DMS 273 (cell line): Measurements from ENCODE around the gene ATAD3C.
"Not testable (repeated sequence)": the region's sequence is repeated elsewhere in the genome, so short reads cannot be mapped to it uniquely, and the experiment has no call there.

ENCODE experiments used
- DNase-seq: peaks from one replicate; lab custom pipeline; 2025; ENCODE audit not compliant: unreplicated experiment; lab: John Stamatoyannopoulos, UW

Gene ATAD3C

DNA sequence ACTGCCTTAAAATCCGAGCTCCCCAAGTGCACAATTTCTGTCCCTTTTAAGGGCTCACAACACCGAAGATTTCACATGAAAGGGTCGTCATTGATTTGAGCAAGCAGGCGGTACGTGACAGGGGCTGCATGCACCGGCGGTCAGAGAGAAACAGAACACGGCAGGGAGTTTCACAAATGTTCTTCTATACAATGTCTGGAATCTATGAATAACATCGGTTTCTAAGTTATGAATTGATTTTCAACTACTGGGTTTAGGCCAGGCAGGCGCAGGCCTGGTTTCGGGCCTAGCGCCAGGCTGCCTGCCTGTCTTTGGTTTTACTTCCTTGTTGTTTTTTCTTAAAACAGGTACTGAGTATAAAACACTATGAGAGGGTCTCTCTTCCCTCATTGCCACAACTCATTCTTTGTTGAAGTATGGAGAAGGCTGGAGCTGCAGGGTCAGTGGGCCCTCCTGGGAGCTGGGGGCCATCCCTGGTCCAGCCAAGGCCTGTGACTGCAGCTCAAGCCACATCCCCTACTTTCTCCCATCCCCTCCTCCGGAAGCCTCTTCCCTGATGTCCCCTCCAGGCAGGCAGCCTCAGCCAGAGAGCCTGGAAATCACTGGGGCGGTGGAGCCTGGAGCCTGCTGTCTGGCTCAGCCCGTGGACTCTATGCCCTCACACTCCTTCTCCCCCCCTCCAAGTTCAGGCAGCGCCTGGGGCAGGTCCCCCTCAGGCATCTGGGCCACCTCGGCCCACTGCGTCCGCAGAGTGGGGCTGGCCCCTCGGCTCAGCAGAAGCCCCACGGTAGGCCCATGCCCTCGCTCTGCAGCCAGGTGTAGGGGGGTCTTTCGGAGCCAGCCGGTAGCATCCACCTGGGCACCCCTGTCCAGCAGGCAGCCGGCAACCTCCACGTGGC lies 30.8 kb upstream of the ATAD3C start:
- DNase-seq = no peak

DNA sequence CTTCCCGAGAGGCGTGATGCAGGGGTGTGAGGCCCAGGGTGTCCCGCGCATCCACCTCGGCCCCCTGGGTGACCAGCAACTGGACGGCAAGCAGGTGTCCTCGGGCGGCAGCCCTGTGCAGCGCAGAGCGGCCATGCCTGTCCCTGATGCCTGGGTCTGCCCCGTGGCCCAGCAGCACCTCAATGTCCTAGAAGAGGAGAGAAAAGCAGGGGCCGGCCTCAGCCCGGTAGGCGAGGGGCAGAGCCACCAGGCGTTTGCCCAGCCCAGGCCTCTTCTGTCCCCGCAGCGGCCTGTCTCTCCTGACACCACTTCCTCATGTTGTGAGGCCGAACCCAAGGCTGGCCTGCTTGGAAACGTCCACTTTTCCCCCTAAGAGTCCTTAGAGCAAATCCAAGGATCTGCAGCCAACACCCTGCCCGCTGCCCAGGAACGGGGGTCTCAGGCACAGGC lies 30.1 kb upstream of the ATAD3C start:
- no peak for DNase-seq

DNA sequence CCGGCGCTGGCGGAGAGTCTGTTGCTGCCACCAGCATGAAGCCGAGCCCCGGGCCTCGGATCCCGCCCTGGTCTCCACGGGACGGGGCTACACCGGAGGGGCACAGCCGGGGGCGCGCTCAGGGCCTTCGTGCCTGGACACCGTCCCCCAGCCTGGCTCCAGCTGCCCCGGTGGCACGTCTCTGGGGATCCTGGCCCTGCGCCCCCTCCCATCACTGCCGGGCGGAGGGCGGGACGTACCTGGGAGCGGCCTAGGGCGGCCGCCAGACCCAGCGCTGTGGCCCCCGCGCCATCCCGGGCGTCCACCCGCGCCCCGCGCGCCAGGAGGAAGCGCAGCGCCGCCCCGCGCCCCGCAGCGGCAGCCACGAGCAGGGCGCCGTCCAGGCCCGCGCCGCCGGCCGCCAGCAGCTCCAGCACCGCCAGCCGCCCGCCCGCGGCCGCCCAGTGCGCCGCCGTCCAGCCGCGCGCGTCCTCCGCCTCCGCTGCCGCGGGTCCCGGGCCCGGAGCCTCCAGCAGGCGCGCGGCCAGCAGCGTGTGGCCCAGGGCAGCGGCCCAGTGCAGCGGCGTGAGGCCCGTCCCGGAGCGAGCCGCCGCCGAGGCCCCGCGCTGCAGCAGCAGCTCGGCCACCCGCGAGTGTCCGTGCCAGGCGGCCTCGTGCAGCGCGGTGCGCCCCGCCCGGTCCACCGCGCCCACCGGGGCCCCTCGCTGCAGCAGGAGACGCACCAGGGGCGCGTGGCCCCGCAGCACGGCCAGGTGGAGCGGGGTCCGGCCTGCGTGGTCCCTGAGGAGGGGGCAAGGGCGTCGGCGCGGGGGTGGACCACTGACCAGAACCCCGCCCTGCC lies 29.5 kb upstream of the ATAD3C start:
- DNase-seq = no peak

DNA sequence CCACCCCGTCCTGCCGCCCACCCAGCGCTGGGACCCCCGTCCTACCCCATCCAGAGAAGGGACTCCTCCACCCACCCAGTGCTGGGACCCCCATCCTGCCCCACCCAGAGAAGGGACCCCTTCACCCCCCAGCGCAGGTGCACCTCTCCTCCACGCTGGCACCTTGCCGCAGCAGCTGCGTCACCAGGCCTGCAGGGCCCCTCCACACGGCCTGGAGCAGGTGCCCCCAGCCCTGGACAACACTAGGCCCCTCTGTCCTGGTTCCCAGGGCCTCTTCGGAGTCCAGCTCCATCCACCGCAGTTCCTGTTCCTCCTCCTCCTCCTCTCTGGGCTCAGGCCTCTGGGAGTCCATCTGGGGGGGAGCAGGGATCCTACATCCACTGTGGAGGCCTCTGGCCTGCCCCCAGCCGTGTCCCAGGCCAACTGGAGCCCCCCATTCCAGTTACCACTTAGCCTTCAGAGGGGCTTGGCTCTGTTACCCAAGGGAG lies 28.8 kb upstream of the ATAD3C start:
- DNase-seq = no peak

DNA sequence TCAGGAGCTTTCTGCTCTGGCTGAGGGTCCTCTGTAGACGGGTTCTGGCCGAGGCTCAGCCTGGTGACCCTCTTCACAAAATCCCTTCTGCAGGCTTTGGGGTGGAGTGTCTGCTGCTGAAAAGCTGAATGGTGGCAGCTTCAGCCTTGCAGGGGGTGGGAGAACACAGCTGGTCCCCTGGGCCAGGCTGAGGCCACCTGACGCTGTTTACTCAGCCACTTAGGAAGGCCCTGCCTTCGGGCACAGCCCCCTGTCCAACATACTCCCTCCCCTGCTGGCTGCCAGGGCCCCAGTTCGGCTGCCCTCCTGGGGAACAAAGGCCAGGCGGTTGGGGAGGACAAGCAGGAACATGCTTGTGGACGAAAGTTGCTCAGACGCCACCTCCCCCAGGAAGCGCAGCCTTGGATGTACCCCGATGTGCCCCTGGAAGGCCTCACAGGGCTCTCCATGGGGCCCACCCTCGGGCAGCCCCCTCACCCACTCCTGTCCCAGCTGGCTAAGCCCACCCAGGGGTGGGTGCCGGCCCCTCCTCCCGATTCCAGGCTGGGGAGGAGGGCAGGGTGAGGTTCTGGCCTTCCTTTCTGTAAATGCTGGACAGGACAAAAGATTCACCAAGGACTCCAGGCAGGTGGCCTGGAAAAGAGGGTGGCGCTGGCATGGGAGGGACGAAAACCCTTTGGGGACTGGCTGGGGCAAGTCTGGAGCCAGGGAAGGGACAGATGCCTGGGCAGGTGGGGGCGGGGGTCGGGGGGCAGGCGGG lies 28.2 kb upstream of the ATAD3C start, which contains the start of gene ANKRD65:
Gene ANKRD65 (minus strand): TSS at position 130 of the 760 bp plus-strand sequence. CDS start 271 bp downstream, outside the sequence.
- DNase-seq = peak; percentile 88

DNA sequence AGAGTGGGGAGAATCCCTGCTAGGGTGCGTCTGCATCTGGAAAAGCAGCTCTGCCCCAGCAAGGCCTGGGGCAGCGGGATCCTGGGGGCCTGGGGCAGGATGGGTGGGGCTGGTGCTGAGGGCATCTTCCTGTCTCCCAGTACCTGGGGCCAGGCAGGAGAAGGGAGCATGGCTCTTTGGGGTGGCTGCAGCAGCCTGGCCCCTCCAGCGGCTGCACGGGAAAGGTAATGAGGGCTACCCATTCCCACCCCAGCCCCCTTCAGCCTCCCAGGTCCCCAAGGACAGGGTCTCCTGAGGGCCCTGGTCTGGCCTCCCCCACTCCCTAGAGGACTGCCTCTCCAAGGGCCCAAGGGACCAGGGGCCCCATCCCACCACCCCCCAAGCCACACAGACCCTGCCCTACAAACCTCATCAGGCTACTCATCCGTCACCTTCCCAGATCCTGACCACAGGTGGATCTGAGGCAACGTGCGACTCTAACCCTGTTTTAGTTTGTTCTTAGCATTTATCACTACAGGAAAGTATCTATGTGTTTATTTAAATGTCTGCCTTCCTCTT lies 27.5 kb upstream of the ATAD3C start:
- DNase-seq = no peak

DNA sequence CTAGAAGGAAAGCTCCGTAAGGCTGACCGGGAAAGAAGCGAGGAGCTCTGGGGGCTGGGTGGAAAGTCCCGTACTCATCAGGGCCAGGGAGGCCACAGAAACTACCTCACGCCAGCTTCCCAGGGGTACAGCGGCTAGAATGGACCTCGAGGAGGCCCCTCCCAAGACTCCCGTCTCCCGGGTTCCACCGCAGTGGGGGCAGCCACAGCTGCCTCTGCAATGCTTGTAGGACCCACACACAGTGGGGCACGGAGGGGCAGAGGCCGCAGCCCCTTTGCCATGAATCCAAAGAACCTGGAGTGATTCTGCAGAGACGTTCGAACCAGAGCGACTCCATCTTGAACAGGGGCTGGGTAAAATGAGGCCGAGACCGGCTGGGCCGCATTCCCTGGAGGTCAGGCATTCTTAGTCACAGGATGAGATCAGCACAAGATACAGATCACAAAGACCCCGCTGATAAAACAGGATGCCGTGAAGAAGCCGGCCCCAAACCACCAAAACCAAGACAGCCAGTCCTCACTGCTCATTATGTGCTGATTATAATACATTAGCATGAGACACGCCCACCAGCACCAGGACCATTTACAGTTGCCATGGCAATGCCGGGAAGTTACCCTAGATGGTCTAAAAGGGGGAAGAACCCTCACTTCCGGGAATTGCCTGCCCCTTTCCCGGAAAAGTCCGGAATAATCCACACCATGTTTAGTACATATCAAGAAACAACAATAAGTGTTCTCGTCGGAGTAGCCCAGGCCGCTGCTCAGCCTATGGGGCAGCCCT lies 26.8 kb upstream of the ATAD3C start:
- peak; percentile 55 for DNase-seq

DNA sequence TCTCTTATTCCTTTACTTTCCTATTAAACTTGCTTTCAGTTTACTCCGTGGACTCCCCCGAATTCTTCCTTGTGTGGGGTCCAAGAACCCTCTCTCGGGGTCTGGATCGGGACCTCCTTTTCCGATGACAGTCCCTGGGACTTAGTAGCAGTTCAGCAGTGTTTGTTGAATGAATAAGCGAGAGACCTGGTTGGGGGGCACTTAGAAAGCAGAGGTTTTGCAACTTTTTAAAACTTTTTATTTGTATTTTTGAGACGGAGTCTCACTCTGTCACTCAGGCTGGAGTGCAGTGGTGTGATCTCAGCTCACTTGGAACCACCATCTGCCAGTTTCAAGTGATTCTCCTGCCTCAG lies 26.3 kb upstream of the ATAD3C start:
- no peak for DNase-seq

DNA sequence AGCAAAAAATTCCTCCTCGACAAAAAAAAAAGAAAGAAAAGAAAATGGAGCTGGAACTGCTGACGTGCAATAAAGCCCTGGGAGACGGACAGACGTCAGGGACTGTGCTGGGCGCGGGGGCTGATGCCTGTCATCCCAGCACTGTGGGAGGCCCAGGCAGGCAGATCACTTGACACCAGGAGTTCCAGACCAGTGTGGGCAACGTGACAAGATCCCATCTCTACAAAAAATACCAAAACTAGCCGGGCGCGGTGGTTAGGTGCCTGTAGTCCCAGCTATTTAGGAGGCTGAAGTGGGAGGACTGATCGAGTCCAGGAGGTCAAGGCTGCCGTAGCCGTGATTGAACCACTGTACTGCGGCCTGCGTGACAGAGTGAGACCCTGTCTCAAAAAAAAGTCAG lies 24.8 kb upstream of the ATAD3C start:
- no peak for DNase-seq

DNA sequence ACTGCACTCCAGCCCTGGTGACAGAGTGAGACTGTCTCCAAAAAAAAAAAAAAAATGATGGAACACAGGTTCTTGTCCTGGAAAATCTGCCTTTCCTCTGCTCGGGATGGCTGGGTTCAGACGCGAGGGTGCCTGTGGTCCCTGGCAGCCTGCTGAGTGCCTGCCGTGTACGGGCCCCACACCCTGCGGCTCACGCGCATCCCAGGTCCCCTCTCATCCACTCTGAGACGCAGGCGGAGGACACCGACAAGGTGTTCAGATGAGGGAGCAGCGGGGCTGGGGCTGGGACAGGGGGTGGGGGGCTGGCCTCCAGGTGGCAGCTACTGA lies 24.1 kb upstream of the ATAD3C start:
- no peak for DNase-seq

DNA sequence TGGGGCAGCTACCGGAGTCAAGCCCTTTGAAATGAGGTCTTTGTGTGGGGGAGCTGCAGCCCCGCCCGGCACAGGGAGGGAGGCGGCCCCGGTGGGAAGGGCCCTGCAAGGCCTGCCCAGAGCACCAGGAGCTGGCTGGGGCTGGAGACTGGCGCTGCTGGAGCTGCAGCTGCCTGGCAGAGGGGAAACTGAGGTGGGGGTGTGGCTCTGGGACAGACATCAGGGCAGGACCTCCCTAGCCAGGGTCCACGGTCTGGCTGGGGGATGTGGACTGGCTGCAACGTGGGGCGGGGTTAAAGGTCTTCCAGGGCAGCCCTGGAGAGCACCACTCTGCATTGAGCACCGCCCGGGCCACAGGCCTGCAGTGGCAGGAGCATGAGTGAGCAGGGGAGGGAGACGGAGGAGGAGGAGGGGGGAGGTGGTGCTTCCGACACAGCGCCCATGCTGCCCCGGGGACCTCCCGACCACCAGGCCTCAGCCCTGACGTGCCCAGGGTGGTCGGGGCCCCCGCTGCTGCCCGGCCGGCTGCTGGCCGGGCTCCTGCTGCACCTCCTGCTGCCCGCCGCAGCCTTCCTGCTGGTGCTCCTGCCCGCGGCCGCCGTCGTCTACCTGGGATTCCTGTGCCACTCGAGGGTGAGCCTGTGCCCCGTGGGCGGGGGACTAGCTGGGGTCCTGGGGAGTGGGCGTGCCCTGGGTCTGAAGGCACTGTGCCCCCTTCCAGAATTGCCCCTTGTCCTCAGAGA lies 23.6 kb upstream of the ATAD3C start:
- peak; percentile 65 for DNase-seq

DNA sequence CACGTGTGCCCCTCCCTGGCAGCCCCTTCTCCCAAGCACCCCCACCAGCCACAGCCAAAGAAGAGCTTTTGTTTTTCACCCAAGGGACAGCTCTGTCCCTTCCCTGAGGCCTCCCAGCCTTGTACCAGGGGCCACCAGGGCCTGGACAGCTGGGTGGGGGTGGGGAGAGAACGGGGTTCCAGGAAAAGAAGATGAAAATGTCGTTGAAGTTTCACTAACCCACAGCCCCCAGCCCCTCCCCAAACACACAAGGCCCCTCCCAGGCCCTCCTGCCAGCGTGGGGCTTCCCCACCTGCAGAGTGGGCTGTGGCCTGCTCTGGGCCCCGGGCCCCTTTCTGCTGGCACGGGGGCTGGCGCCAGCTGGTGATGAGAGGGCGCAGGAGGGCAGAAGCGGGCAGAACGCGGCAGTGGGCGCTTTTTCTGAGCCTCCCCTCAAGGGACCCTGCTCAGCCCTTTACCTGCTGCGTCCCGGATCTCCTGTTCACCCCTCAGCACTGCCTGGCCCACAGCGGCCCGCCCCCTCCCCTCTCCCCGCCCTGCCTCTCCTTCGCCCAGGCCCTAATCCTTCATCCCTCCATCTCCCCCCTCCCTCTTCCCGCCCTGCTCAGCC lies 22.9 kb upstream of the ATAD3C start:
- peak; percentile 76 for DNase-seq

DNA sequence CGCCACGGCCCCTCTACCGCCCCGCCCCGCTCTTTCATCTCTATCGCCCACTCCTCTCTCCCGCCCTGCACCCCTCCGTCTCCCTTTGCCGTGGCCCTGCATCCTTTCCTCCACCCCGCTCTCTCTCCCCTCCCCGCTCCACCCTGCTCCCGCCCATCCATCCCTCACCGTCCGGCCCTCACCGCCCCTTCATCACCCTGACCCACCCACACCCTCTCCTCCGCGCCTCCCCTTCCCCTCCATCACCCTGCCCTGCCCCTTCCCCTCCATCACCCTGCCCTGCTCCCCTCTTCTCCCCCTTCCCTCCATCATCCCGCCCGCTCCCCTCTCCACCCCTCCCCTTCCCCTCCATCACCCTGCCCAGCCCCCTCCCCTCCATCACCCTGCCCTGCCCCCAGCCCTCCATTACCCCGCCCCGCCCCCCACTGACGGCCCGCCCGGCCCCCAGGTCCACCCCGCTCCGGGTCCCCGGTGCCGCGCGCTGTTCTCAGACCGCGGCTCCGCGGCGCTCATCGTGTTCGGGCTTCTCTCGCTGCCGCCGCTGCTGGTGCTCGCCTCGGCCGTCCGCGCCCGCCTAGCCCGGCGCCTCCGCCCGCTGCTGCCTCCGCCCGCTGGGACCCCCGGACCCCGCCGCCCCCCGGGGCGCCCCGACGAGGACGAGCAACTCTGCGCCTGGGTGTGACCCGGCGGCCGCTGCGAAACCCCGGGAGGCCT lies 22.2 kb upstream of the ATAD3C start:
- peak; percentile 70 for DNase-seq

DNA sequence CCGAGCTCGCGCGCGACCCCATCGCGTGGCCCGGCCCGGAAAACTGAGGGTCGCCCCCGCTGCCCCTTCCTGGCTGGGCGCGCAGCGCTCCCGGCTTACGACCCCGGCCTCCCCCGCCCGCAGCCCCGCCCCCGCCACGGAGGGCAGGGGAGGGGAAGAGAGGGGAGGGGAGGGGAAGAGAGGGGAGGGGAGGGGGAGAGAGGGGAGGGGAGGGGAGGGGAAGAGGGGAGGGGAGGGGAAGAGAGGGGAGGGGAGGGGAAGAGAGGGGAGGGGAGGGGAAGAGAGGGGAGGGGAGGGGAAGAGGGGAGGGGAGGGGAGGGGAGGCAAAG lies 21.7 kb upstream of the ATAD3C start:
- DNase-seq = no peak

DNA sequence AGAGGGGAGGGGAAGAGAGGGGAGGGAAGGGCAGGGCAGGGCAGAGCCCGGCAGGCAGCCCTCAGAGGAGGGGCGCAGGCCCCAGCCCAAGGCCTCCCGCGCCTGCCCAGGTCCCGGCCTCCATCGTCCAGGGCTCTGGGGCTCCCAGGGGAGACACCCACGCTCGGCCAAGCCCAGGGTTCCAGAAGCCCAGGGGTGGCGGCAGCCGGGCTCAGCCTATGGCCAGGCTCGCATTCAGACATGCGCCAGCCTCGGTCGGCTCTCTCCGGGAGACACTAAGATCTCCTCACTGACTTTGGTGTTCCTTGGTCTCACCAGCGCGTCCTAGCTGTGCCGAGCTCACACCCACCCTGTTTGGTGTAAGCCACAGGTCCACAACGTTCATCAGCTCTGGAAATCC lies 21.3 kb upstream of the ATAD3C start:
- DNase-seq = no peak

DNA sequence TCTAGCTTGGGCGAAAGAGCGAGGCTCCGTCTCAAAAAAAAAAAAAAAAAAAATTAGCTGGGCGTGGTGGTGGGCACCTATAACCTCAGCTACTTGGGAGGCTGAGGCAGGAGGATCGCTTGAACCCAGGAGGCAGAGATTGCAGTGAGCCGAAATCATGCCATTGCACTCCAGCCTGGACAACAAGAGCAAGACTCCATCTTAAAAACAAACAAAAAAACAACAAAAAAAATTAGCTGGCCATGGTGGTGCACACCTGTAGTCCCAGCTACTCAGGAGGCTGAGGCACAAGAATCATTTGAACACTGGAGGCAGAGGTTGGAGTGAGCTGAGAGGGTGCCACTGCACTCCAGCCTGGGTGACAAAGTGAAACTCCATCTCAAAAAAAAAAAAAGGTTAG lies 20.5 kb upstream of the ATAD3C start:
- not testable (repeated sequence) for DNase-seq

DNA sequence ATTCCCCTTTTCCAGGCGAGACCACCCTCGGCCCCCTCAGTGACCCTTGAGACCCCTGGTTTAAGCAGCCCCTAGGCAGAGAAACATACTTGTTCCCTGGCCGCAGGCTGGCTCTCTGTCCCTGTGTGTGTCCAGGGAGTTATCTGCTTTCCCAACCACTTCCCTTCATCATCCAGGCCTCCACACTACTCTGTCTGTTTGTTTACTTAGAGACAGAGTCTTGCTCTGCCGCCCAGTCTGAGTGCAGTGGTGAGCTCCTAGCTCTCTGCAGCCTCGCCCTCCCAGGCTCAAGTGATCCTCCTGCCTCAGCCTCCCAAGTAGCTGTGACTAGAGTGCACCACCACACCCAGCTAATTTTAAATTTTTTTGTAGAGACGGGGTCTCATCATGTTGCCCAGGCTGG lies 19.8 kb upstream of the ATAD3C start:
- DNase-seq = no peak

DNA sequence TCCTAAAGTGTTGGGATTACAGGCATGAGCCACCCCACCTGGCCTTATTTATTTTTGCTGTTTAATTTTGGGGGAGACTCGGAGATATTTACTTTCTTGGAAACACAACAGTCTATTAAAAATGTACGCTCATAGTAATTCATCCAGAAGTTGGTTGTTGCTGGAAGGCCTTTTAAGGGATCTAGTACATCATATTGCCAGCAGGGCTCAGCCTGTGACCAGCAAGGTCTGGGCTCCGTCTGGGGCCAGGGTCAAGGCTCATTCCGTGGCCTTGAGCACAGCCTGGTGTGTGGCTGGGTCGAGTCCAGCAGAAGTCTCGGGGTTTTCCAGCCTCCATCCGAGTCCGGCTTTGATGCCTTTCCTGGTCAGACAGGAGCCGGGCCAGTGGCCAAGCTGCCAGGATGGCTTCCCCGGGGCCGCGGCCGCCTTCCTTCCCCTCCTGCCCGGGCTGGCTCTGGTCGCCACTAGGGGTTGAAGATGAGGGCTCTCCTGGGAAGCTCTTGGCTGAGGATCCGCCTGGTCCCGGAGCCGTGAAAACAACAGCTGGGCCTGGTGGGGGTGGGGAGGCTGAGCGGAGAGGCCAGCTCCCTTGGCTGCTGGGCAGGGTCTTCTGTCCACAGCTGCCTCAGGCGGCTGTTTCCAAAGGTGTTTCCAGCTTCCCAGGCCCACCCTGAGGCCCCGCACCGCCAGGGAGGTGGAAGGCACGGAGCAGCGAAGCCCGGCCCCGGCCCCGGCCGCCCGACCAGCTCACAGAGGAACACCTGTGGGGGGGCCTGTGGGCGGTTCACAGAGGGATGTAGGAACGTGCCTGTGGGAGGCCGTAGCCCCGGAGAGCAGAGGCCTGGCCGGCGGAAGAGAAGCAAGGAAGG lies 19.1 kb upstream of the ATAD3C start:
- DNase-seq = peak; percentile 95
